ENCODE data around the gene EDNRA. TPM values are rescaled to one million over a fixed set of nuclear protein-coding genes. Genes with fewer than 3 reads are reported as not detected.
"Not testable (repeated sequence)": the region's sequence is repeated elsewhere in the genome, so short reads cannot be mapped to it uniquely, and the experiment has no call there.

Gene EDNRA
- 10.0 TPM for total RNA-seq
- long read RNA-seq, full-length matches to known transcripts: 15 of 17 reads
- long read RNA-seq, partial matches to known transcripts: 1 of 17 reads
- long read RNA-seq, other reads (novel, unspliced or antisense): 1 of 17 reads

- peak; percentile 30 for DNase-seq
- H3K4me1 ChIP-seq: peaks cover 34% of the 10 kb centered on the region
- no peaks in the 10 kb centered on the region for H3K36me3 ChIP-seq
- intact Hi-C loops (cut with micrococcal nuclease): no loop called here
- H3K9me3 ChIP-seq (replicated peaks): no peaks in the 10 kb centered on the region
- TF ChIP-seq CTCF (IDR thresholded peaks at IDR 0.05; ENCODE audit: borderline replicate concordance): no peak
- H3K27me3 ChIP-seq (ENCODE audit: low read depth): peaks cover 29% of the 10 kb centered on the region
- peak within 1 kb of the TSS; percentile 87 for H3K27ac ChIP-seq (replicated peaks)
- peak within 1 kb of the TSS; percentile 73 for H3K4me3 ChIP-seq
These were observed at the start of gene EDNRA for GRCh38 chr4:147480891-147481576. EDNRA (plus strand) TSS chr4:147481097; CDS start chr4:147485682, 4,585 bp downstream.

- H3K4me1 ChIP-seq; H3K36me3 ChIP-seq; H3K4me3 ChIP-seq; DNase-seq; H3K27me3 ChIP-seq (ENCODE audit: low read depth); intact Hi-C loops (cut with micrococcal nuclease); H3K27ac ChIP-seq (replicated peaks): not testable (repeated sequence)
- H3K9me3 ChIP-seq (replicated peaks): peaks cover 35% of the 10 kb centered on the region
These were observed 46.5 kb upstream of the EDNRA start for GRCh38 chr4:147434370-147434769.

- intact Hi-C loops (cut with micrococcal nuclease): no loop called here
- H3K4me1 ChIP-seq: no peaks in the 10 kb centered on the region
- H3K27ac ChIP-seq (replicated peaks): no peak overlapping the region
- H3K9me3 ChIP-seq (replicated peaks): no peaks in the 10 kb centered on the region
- H3K4me3 ChIP-seq: no peak overlapping the region
- H3K36me3 ChIP-seq: no peaks in the 10 kb centered on the region
- H3K27me3 ChIP-seq (ENCODE audit: low read depth): no peaks in the 10 kb centered on the region
- DNase-seq: no peak
- no peak for TF ChIP-seq CTCF (IDR thresholded peaks at IDR 0.05; ENCODE audit: borderline replicate concordance)
These were observed 40.5 kb upstream of the EDNRA start for GRCh38 chr4:147440442-147440841.

GRCh38 chr4:147447786-147448185 is 33.1 kb upstream of the EDNRA start:
- no peak for DNase-seq
- intact Hi-C loops (cut with micrococcal nuclease): no loop called here
- no peaks in the 10 kb centered on the region for H3K36me3 ChIP-seq
- H3K27me3 ChIP-seq (ENCODE audit: low read depth): no peaks in the 10 kb centered on the region
- no peak overlapping the region for H3K27ac ChIP-seq (replicated peaks)
- no peaks in the 10 kb centered on the region for H3K4me1 ChIP-seq
- no peak for TF ChIP-seq CTCF (IDR thresholded peaks at IDR 0.05; ENCODE audit: borderline replicate concordance)
- H3K9me3 ChIP-seq (replicated peaks): no peaks in the 10 kb centered on the region
- no peak overlapping the region for H3K4me3 ChIP-seq

DNA sequence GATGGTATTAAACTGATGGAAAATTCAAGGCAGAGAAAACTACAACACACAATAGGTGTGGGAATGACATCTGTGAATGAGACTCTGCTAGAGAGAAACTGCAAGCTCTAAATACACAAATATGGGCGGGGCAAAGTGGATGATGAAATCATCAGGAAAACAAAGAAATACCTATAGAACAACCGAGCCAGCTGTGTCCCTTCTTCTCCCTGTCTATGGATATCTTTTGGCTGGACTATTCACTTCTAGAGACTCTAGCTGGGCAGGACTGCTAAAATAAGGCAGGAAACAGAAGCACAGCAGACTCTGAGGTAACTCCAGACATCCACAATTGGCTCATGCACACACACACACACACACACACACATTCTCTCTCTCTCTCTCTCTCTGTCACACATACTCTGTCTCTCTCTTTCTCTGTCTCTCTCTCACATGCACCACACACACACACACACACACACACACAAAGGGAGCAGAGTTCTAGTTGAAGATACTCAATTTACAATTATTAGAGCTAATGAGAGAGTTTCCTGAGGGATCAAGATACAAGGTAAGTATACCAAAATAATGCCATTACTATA is 27.2 kb upstream of the EDNRA start:
- Histone ChIP-seq H3K36me3 (no peaks in the 10 kb centered on the region), H3K27ac (replicated peaks) (no peak overlapping the region), H3K9me3 (replicated peaks) (no peaks in the 10 kb centered on the region), H3K4me1 (no peaks in the 10 kb centered on the region), H3K27me3 (ENCODE audit: low read depth) (no peaks in the 10 kb centered on the region), H3K4me3 (no peak overlapping the region)
- no peak for TF ChIP-seq CTCF (IDR thresholded peaks at IDR 0.05; ENCODE audit: borderline replicate concordance)
- intact Hi-C loops (cut with micrococcal nuclease): no loop called here
- DNase-seq: no peak

DNA sequence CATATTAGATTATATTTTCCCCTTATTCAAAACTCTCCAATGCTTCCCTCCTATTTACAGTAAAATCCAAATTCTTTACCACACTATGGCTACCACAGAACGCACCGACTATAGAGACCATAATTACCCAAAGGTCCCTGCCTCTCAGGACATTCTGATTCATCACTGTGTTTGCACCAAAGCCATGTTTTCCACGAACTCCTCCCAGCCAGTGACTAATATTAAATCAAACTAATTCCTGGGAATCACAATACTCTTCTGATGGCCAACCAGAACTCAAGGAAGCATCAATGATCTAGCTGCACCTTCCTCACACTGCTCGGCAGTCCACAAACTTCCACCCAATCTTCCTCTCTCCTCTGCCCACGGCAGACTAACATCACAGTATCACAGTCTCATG is 24.2 kb upstream of the EDNRA start:
- intact Hi-C loops (cut with micrococcal nuclease): no loop called here
- Histone ChIP-seq H3K27ac (replicated peaks) (no peak overlapping the region), H3K9me3 (replicated peaks) (no peaks in the 10 kb centered on the region), H3K4me3 (no peak overlapping the region), H3K27me3 (ENCODE audit: low read depth) (no peaks in the 10 kb centered on the region), H3K4me1 (no peaks in the 10 kb centered on the region), H3K36me3 (no peaks in the 10 kb centered on the region)
- DNase-seq: no peak
- TF ChIP-seq CTCF (IDR thresholded peaks at IDR 0.05; ENCODE audit: borderline replicate concordance): no peak
